KMS-11 (cell line): ENCODE measurements around the gene YIF1A.
"Not testable (repeated sequence)": the region's sequence is repeated elsewhere in the genome, so short reads cannot be mapped to it uniquely, and the experiment has no call there.

ENCODE experiments used
- H2AFZ ChIP-seq: fragments of 200-600 bp; sonication (generic); 2 replicates; pipeline ENCODE4 v1.6.1; 2016; ENCODE audit warnings: antibody characterized with exemption, mixed run types, low read depth
- H3K27ac ChIP-seq: fragments of 200-600 bp; sonication (generic); 2 replicates; pipeline ENCODE4 v1.6.1; 2016; ENCODE audit warnings: mild to moderate bottlenecking, mixed run types
- H3K27me3 ChIP-seq: fragments of 200-600 bp; sonication (generic); 2 replicates; pipeline ENCODE4 v1.6.1; 2017; ENCODE audit warnings: mild to moderate bottlenecking, low read depth, mixed run types, moderate library complexity; ENCODE audit not compliant: insufficient read depth
- H3K36me3 ChIP-seq: fragments of 200-600 bp; sonication (generic); 2 replicates; pipeline ENCODE4 v1.6.1; 2017; ENCODE audit warnings: mild to moderate bottlenecking, mixed run types; ENCODE audit not compliant: insufficient read depth
- H3K4me1 ChIP-seq: fragments of 200-600 bp; sonication (generic); 2 replicates; pipeline ENCODE4 v1.6.1; 2016; ENCODE audit warnings: mild to moderate bottlenecking, low read depth, mixed run types; ENCODE audit not compliant: poor library complexity, severe bottlenecking
- H3K4me2 ChIP-seq: fragments of 200-600 bp; sonication (generic); 2 replicates; pipeline ENCODE4 v1.7.0; 2016; ENCODE audit warnings: mild to moderate bottlenecking, mixed run types
- H3K4me3 ChIP-seq: fragments of 200-600 bp; sonication (generic); IDR thresholded peaks from 2 replicates; pipeline ENCODE4 v1.6.1; 2017; ENCODE audit warnings: low read depth, low read length, mixed read lengths; ENCODE audit not compliant: insufficient read depth
- H3K79me2 ChIP-seq: fragments of 200-600 bp; sonication (generic); 2 replicates; pipeline ENCODE4 v1.6.1; 2016; ENCODE audit warnings: low read depth, mixed run types; ENCODE audit not compliant: insufficient read depth
- H3K9ac ChIP-seq: fragments of 200-600 bp; sonication (generic); 2 replicates; pipeline ENCODE4 v1.6.1; 2016; ENCODE audit warnings: mild to moderate bottlenecking, mixed run types
- H4K20me1 ChIP-seq: fragments of 200-600 bp; sonication (generic); 2 replicates; pipeline ENCODE4 v1.6.1; 2016; ENCODE audit warnings: mild to moderate bottlenecking, mixed run types; ENCODE audit not compliant: insufficient read depth
- TF ChIP-seq, protein P1 (sequence below): fragments of 200-600 bp; sonication (generic); conservative IDR thresholded peaks from 2 replicates; pipeline ENCODE4 v1.6.1; 2017; ENCODE audit warnings: low read depth, mild to moderate bottlenecking, antibody characterized with exemption, low read length, moderate library complexity, mixed read lengths

YIF1A gene

DNA sequence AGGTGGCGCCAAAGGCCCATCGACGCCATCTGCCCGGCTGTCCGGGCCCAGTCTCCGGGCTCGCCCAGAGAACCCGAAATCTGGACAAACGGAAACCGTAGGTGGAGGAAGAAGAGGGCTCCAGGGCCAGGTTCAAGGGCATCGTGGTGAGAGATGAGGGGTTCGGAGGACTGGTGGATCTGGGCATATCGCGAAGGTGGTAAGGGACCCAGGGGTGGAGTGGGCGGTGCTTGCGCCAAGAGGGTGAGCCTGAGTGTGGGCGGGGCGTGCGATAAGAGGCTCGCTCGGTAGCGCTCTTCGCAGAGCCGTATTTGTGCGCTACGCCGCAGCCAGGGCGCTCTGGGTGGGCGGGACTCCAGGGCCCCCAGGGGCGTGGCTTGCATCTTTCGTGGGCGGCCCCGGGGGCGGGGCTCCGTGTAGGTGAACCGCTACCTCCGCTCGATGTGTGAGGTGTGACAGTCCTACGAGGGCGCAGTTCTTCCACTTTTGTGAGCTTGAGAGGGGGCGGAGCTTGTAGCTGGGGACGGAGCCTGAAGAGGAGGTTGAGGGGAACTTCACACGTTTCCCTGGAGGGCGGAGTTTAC, 23.1 kb upstream of the YIF1A start:
- Histone ChIP-seq H3K9ac (peak overlapping the region; percentile 44; the same call in 1 of the 2 replicates), H3K36me3 (no peaks in the 10 kb centered on the region), H3K4me3 (no peak overlapping the region), H3K4me2 (peak overlapping the region; percentile 89), H2AFZ (peak overlapping the region; percentile 74), H3K27me3 (peaks cover 4% of the 10 kb centered on the region; the same call in 1 of the 2 replicates), H3K27ac (peak overlapping the region; percentile 64), H4K20me1 (no peaks in the 10 kb centered on the region), H3K79me2 (no peaks in the 10 kb centered on the region), H3K4me1 (peaks cover 4% of the 10 kb centered on the region)
- TF ChIP-seq, protein P1, sequence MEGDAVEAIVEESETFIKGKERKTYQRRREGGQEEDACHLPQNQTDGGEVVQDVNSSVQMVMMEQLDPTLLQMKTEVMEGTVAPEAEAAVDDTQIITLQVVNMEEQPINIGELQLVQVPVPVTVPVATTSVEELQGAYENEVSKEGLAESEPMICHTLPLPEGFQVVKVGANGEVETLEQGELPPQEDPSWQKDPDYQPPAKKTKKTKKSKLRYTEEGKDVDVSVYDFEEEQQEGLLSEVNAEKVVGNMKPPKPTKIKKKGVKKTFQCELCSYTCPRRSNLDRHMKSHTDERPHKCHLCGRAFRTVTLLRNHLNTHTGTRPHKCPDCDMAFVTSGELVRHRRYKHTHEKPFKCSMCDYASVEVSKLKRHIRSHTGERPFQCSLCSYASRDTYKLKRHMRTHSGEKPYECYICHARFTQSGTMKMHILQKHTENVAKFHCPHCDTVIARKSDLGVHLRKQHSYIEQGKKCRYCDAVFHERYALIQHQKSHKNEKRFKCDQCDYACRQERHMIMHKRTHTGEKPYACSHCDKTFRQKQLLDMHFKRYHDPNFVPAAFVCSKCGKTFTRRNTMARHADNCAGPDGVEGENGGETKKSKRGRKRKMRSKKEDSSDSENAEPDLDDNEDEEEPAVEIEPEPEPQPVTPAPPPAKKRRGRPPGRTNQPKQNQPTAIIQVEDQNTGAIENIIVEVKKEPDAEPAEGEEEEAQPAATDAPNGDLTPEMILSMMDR: peak; percentile 84

- Histone ChIP-seq H3K27me3 (peaks cover 7% of the 10 kb centered on the region; the same call in 1 of the 2 replicates), H3K9ac (peak overlapping the region; percentile 44; the same call in 1 of the 2 replicates), H3K79me2 (no peaks in the 10 kb centered on the region), H3K27ac (peak overlapping the region; percentile 42; the same call in 1 of the 2 replicates), H4K20me1 (no peaks in the 10 kb centered on the region), H3K4me2 (peak overlapping the region; percentile 89), H3K4me3 (no peak overlapping the region), H2AFZ (peak overlapping the region; percentile 74), H3K4me1 (peaks cover 4% of the 10 kb centered on the region), H3K36me3 (no peaks in the 10 kb centered on the region)
- TF ChIP-seq, protein P1: no peak
Observed at GRCh38 chr11:66311470-66311964, 22.6 kb upstream of the YIF1A start.

DNA sequence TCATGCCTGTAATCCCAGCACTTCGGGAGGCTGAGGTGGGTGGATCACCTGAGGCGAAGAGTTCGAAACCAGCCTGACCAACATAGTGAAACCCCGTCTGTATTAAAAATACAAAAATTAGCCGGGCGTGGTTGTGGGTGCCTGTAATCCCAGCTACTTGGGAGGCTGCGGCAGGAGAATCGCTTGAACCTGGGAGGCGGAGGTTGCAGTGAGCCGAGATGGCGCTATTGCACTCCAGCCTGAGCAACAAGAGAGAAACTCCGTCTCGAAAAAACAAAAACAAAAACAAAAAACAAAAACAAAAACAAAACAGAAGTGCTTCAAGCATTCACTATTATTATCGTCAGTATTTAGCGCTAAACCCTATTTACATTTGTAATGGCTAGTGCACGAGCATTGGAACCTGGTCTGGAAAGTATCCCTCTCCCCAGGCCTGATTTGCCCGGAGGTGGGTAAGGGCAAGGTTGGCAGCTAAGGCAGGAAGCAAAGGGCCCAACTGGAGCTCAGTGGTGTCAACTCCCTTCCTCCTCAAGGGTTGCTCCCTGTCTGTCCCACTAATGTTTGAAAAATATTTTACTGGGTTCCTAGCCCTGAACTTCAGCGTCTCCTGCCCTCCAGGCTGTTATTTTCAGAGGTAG, 22.0 kb upstream of the YIF1A start:
- not testable (repeated sequence) for H4K20me1 ChIP-seq, H3K4me2 ChIP-seq, H3K36me3 ChIP-seq, H3K4me3 ChIP-seq, H3K27ac ChIP-seq, H3K9ac ChIP-seq, H3K27me3 ChIP-seq, H3K79me2 ChIP-seq, H3K4me1 ChIP-seq, H2AFZ ChIP-seq

- no peak overlapping the region for H3K27ac ChIP-seq
- no peaks in the 10 kb centered on the region for H4K20me1 ChIP-seq
- peaks cover 9% of the 10 kb centered on the region; the same call in 1 of the 2 replicates for H3K27me3 ChIP-seq
- no peaks in the 10 kb centered on the region for H3K79me2 ChIP-seq
- H2AFZ ChIP-seq: no peak overlapping the region
- H3K4me1 ChIP-seq: peaks cover 4% of the 10 kb centered on the region
- H3K4me2 ChIP-seq: no peak overlapping the region
- H3K4me3 ChIP-seq: no peak overlapping the region
- no peak overlapping the region for H3K9ac ChIP-seq
- TF ChIP-seq, protein P1: no peak
- H3K36me3 ChIP-seq: no peaks in the 10 kb centered on the region
Observed at GRCh38 chr11:66310324-66310723, 21.4 kb upstream of the YIF1A start.

GRCh38 chr11:66309475-66309874, 20.5 kb upstream of the YIF1A start:
- Histone ChIP-seq H3K36me3 (no peaks in the 10 kb centered on the region), H3K27ac (no peak overlapping the region), H3K27me3 (peaks cover 12% of the 10 kb centered on the region; the same call in 1 of the 2 replicates), H3K4me3 (no peak overlapping the region), H4K20me1 (no peaks in the 10 kb centered on the region), H2AFZ (no peak overlapping the region), H3K79me2 (no peaks in the 10 kb centered on the region), H3K4me1 (peaks cover 4% of the 10 kb centered on the region), H3K4me2 (no peak overlapping the region), H3K9ac (no peak overlapping the region)
- TF ChIP-seq, protein P1: no peak
